Colon (tissue), 2 donors: Measurements from ENCODE around the gene LEKR1.
"Not testable (repeated sequence)": the region's sequence is repeated elsewhere in the genome, so short reads cannot be mapped to it uniquely, and the experiment has no call there.

Source experiments
- FAIRE-seq: peaks from 2 replicates; lab custom pipeline; 2012; peaks lifted over from hg19 to GRCh38; lab: Jason Lieb, UNC
- donor health status: control.
- donor health status: control.

The LEKR1 gene

GRCh38 chr3:156808025-156808424 lies 18.1 kb upstream of the LEKR1 start:
- no peak for FAIRE-seq

GRCh38 chr3:156811089-156811862 lies 14.9 kb upstream of the LEKR1 start:
- no peak for FAIRE-seq

GRCh38 chr3:156812521-156813335 lies 13.4 kb upstream of the LEKR1 start:
- FAIRE-seq = no peak

GRCh38 chr3:156814295-156814694 lies 11.9 kb upstream of the LEKR1 start:
- no peak for FAIRE-seq

GRCh38 chr3:156816091-156816793 lies 9.9 kb upstream of the LEKR1 start:
- FAIRE-seq = no peak

- FAIRE-seq = no peak
Observed at GRCh38 chr3:156816794-156817645, 9.1 kb upstream of the LEKR1 start.

- FAIRE-seq = no peak
Observed at GRCh38 chr3:156817646-156818272, 8.4 kb upstream of the LEKR1 start.

- FAIRE-seq = no peak
Observed at GRCh38 chr3:156818273-156818651, 7.9 kb upstream of the LEKR1 start.

GRCh38 chr3:156818890-156819289 lies 7.3 kb upstream of the LEKR1 start:
- no peak for FAIRE-seq

- no peak for FAIRE-seq
Observed at GRCh38 chr3:156819842-156820691, 6.1 kb upstream of the LEKR1 start.

- FAIRE-seq = no peak
Observed at GRCh38 chr3:156820692-156821080, 5.5 kb upstream of the LEKR1 start.

GRCh38 chr3:156822626-156823260 lies 3.4 kb upstream of the LEKR1 start:
- not testable (repeated sequence) for FAIRE-seq

- no peak for FAIRE-seq
Observed at GRCh38 chr3:156825795-156826143, 384 bp upstream of the LEKR1 start.

- no peak for FAIRE-seq
Observed at GRCh38 chr3:156826896-156827882, 1.0 kb downstream of the LEKR1 start.

- FAIRE-seq = no peak
Observed at GRCh38 chr3:156831006-156831405, 4.9 kb downstream of the LEKR1 start.

- no peak for FAIRE-seq
Observed at GRCh38 chr3:156834435-156834834, 8.3 kb downstream of the LEKR1 start.

GRCh38 chr3:156834962-156835535 lies 8.9 kb downstream of the LEKR1 start:
- no peak for FAIRE-seq

GRCh38 chr3:156836701-156837100 lies 10.5 kb downstream of the LEKR1 start:
- FAIRE-seq = no peak
